Mesodermal cell (in vitro differentiated cells): ENCODE data around the gene ARF1.

Source experiments
- H3K27ac ChIP-seq: 2 replicates; pipeline ENCODE4 v1.7.0; 2013; ENCODE audit warnings: mild to moderate bottlenecking, low read depth, low read length, moderate library complexity; ENCODE audit not compliant: severe bottlenecking
- H3K36me3 ChIP-seq: 2 replicates; pipeline ENCODE4 v1.7.1; 2013; ENCODE audit warnings: mild to moderate bottlenecking, low read length, moderate library complexity; ENCODE audit not compliant: control insufficient read depth, insufficient read depth
- H3K4me1 ChIP-seq: one replicate; pipeline ENCODE4 v1.7.1; 2013; ENCODE audit warnings: mild to moderate bottlenecking, low read length; ENCODE audit not compliant: insufficient read depth, control insufficient read depth, poor library complexity, severe bottlenecking
- H3K4me3 ChIP-seq: 2 replicates; pipeline ENCODE4 v1.7.0; 2013; ENCODE audit warnings: low read length, control low read depth, mild to moderate bottlenecking; ENCODE audit not compliant: insufficient read depth, poor library complexity, severe bottlenecking; ENCODE audit errors: extremely low read depth
- H3K9me3 ChIP-seq: 2 replicates; pipeline ENCODE4 v1.7.1; 2013; ENCODE audit warnings: mild to moderate bottlenecking, low read length, moderate library complexity; ENCODE audit not compliant: control insufficient read depth
- WGBS, 2 experiments: methylation state at CpG; one replicate each; pipeline ENCODE4 v1.1.5; 2013; ENCODE audit warnings: missing lambda C conversion rate in 2 of 2; ENCODE audit not compliant: insufficient coverage in 2 of 2; 5-methylcytosine and 5-hydroxymethylcytosine counted together

Gene ARF1

DNA sequence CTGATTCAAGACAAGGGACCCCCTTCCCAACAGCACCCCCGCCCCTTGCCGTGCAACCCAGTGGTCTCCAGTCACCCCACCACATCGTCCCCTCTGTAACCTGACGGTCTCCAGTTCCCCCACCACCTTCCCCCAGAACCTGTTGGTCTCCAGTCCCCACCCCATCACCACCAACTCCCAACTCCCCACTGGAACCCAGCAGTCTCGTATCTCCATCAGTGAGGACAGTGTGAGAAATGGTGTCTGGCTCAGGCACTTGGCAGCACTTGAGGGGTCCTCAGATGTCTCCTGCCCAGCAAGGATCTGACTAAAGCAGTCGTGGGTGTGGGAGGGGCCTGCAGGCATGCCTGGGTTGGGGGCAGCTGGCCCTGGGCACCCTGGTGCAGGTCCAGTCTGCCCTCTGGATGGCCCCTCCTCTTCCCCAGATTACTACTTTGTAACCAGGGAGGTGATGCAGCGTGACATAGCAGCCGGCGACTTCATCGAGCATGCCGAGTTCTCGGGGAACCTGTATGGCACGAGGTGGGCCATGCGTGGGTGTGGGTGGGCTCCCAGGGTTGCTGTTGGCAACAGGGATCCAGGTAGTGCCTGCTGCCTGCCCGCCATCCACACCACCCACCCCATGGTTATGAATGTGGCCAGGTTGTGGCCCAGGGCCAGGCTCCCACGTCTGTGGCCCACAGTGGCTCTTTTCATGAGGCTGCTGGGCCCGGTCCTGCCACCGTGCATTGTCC lies 64.1 kb downstream of the ARF1 start:
- WGBS, 2 experiments = 85 to 93% methylated on average over 8 to 16 of the region's 18 CpGs
- peaks cover 23% of the 10 kb centered on the region for H3K4me1 ChIP-seq

DNA sequence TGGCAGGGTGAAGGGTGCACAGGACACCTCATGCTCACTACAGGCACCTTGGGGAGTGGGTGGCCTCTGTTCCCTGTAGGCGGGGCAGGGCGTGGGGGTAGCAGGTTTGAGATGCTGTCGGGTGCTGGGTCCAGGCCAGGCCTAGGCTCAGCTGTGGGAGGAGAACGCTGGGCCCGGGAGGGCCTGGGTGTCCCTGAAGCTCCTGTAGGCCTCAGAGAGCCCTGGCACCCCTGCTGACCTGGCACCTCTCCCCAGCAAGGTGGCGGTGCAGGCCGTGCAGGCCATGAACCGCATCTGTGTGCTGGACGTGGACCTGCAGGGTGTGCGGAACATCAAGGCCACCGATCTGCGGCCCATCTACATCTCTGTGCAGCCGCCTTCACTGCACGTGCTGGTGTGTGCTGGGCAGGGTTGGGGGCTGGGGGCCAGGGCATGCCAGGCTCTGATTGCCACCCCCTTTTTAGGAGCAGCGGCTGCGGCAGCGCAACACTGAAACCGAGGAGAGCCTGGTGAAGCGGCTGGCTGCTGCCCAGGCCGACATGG lies 64.7 kb downstream of the ARF1 start:
- peaks cover 39% of the 10 kb centered on the region for H3K36me3 ChIP-seq
- peaks cover 20% of the 10 kb centered on the region for H3K4me1 ChIP-seq
- 93 to 95% methylated on average over 16 to 18 of the region's 20 CpGs for WGBS, 2 experiments
- no peaks in the 10 kb centered on the region for H3K9me3 ChIP-seq
- no peak overlapping the region for H3K4me3 ChIP-seq
- H3K27ac ChIP-seq = no peak overlapping the region

More for the DNA sequence above, 64.1 kb downstream of the ARF1 start:
- H3K4me3 ChIP-seq = no peak overlapping the region
- H3K9me3 ChIP-seq = no peaks in the 10 kb centered on the region
- no peak overlapping the region for H3K27ac ChIP-seq
- H3K36me3 ChIP-seq = peaks cover 44% of the 10 kb centered on the region

DNA sequence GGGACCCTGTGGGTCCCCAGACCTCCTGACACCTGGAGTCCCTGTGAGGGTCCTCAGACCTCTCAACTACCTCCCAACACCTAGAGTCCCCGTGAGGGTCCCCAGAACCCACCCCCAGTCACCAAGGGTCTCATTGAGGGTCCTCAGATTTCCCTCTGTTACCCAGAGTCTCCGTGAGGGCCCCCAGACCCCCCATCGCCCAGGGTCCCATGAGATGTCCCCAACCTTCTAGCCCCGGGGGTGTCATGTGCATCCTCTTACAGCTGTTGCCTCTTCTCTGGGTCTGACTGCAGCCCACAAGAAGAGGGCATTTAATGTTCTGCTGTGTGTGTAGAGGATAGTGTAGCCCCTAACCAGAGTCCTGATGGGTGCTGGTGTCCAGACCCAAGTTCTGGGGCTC lies 65.3 kb downstream of the ARF1 start:
- H3K36me3 ChIP-seq = peaks cover 40% of the 10 kb centered on the region
- H3K4me1 ChIP-seq = peaks cover 20% of the 10 kb centered on the region
- H3K9me3 ChIP-seq = no peaks in the 10 kb centered on the region
- 88 to 98% methylated on average over 3 to 4 of the region's 4 CpGs for WGBS, 2 experiments
- no peak overlapping the region for H3K27ac ChIP-seq
- no peak overlapping the region for H3K4me3 ChIP-seq

DNA sequence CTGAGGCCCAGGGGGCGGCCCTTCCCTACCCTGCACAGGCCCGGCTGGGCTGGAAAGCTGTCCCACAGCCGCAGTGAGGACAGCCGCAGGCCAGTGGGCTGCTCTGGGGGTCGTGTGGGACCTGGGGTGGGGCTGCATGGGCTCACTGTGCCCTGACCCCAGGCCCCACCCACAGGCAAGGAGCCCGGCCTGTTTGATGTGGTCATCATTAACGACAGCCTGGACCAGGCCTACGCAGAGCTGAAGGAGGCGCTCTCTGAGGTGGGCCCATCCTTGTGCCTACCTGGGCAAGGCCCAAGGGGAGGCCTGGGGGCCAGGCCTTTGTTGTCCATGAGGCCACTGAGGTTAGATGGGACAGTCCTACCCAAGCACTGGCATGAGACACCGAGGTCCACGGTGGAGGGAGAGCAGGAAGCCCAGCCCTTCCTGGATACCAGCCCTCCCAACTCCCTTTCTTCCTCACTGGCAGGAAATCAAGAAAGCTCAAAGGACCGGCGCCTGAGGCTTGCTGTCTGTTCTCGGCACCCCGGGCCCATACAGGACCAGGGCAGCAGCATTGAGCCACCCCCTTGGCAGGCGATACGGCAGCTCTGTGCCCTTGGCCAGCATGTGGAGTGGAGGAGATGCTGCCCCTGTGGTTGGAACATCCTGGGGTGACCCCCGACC lies 65.8 kb downstream of the ARF1 start:
- WGBS, 2 experiments = 89 to 92% methylated on average over 14 to 17 of the region's 18 CpGs
- no peak overlapping the region for H3K4me3 ChIP-seq
- peaks cover 41% of the 10 kb centered on the region for H3K36me3 ChIP-seq

More for the DNA sequence above, 65.8 kb downstream of the ARF1 start:
- Histone ChIP-seq H3K4me1 (peaks cover 20% of the 10 kb centered on the region), H3K9me3 (no peaks in the 10 kb centered on the region), H3K27ac (no peak overlapping the region)
